CD4-positive, alpha-beta T cell treated with Interleukin-1 beta for 1 hour (primary cell): ENCODE results near the gene ZAR1.
"Not testable (repeated sequence)": the region's sequence is repeated elsewhere in the genome, so short reads cannot be mapped to it uniquely, and the experiment has no call there.

Experiments used
- DNase-seq, 2 donors: peaks; one replicate each; pipeline ENCODE4 v3.0.0-alpha.2; 2020 to 2022

Gene ZAR1, protein sequence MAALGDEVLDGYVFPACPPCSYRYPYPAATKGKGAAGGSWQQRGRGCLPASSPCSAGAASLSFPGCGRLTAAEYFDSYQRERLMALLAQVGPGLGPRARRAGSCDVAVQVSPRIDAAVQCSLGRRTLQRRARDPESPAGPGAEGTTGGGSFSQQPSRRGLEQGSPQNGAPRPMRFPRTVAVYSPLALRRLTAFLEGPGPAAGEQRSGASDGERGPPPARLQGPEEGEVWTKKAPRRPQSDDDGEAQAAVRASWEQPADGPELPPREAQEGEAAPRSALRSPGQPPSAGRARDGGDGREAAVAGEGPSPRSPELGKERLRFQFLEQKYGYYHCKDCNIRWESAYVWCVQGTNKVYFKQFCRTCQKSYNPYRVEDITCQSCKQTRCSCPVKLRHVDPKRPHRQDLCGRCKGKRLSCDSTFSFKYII

GRCh38 chr4:48490012-48490679 lies at the start of gene ZAR1:
ZAR1 (plus strand) TSS chr4:48490252; CDS start chr4:48490292, 40 bp downstream.
- DNase-seq: no peak

GRCh38 chr4:48440914-48441313 lies 49.1 kb upstream of the ZAR1 start:
- not testable (repeated sequence) for DNase-seq

- peak in 1 of 2 donors; percentile 18 for DNase-seq
These were observed 44.3 kb upstream of the ZAR1 start for GRCh38 chr4:48445704-48446103.

- no peak for DNase-seq
These were observed 43.4 kb upstream of the ZAR1 start for GRCh38 chr4:48446642-48447041.

DNA sequence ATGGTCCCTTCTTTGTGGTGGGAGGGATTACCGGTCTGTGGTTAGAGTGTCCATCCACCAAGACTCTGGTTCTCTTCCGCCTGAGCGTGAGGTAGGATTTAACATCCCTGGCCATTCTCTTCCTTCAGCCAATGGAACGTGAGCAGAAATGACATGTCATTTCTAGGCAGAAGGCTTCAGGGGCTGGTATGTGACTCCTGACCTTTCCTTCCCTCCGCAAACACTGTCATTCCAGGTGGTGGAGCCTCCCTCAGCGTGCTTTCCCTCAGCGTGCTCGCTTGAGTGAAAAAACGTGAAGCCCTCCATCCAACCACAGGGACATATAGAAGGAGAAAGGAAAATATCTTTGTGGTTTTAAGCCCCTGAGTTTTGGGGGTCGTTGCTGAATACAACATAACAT lies 40.9 kb upstream of the ZAR1 start:
- DNase-seq: no peak

GRCh38 chr4:48450740-48451139 lies 39.3 kb upstream of the ZAR1 start:
- no peak for DNase-seq

- DNase-seq: not testable (repeated sequence)
These were observed 38.4 kb upstream of the ZAR1 start for GRCh38 chr4:48451656-48452055.

DNA sequence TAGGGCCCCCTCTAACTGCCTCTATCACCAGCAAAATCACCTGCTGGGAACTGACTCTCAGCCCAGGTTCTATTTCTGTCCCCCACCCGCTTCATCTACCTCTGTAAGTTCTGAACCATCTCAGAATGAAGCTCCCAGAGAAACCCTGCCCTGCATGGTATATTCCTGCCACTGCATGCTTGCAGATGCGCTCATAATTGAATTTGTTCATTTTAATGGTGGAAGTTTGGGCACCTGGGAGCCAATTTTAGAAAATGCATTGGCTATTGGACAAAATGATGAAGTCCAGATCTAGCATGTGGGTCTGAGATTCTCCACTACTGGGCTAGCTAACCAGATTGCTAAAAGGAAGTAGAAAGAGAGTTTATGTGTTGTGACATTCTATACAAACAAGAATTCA lies 35.5 kb upstream of the ZAR1 start:
- DNase-seq: no peak

GRCh38 chr4:48461000-48461399 lies 29.1 kb upstream of the ZAR1 start:
- no peak for DNase-seq

GRCh38 chr4:48462363-48462762 lies 27.7 kb upstream of the ZAR1 start:
- no peak for DNase-seq

DNA sequence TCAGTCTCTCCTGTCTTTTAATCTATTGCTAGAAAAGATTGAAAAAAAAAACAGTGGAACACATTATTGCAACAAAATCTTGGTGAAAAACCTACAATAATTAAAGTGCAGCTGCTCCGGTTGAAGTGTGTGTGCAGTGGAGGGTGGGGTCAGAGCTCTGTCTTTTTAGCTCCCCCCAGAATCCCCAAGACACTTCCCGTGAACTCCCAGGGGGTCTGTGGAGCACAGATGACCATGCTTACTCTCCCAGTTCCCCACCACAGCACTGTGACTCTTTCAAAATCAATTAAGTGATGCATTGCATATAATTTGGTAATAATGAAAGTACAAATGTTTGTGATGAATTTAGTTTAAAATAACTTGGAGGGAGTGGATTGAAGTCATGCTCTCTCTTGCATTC lies 22.6 kb upstream of the ZAR1 start:
- no peak for DNase-seq

DNA sequence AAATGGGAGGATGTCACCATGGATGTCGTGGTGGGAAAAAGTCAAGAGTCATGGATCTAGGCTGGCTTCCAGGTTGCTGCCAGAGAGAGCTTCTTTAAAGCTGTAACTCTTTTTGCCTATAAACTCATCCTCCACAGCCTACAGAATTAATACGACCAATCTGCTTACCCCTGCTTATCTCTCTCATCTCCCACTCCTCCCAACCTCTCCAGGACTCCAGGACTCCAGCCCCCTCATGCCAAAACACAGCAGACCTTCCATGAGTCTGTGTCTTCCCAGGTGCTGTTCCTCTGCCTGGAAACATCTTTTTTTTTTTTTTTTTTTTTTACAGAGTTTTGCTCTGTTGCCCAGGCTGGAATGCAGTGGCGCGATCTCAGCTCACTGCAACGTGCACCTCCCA lies 22.2 kb upstream of the ZAR1 start:
- DNase-seq: no peak

GRCh38 chr4:48470137-48470536 lies 19.9 kb upstream of the ZAR1 start:
- DNase-seq: no peak

DNA sequence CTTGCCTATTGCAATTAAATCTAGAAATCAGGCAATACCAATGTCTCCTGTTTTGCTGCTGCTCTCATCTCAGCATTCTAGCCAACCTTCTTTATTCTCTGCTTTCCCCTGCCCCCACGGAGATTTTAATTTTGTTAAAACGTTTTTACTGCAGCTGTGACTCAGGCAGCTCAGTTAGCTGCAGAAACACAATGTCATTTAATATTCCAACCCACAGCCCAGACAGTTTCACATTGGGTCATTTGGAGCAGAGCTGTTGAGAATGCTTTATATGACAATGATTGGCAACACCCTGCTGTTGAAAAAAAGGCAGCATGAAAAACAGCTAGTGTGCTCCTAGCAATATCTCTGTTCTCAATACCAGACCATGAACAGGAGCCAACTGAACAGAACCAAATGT lies 19.5 kb upstream of the ZAR1 start:
- no peak for DNase-seq

DNA sequence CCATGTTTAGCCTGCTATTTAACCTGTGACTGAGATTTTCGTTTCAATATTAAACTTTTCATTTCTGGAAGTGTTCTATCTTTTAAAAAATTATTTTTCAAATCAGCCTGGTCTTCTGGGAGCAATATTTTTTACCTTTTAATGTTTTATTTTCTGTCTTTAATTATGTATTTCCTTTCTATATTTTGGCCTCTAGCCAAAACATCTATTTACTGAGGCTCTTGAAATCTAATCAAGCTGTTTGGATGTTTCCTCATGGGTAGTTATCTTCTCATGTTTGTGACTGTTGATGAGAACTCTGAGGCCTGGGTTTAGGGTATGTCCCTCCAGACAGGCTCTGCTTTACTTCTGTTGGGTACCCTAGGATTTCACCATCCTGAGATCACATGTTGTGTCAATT lies 17.3 kb upstream of the ZAR1 start:
- no peak for DNase-seq

DNA sequence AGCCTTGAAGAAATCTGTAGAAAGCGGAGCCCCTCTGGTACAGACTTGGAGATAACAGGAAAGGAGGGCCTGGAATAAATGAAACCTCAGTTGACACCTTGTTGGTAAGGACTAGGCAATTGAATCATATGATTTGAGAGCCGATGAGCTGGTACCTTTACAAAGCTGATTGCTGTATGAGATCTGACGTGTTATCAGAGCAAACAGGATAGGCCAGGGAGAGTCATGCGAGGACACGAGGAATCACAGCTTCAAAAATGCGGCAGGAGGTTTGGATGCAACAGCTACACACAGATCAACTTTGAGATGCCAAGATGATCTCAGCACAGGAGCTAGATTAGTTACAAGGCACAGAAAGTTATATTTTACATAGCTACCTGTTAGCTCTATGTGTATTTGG lies 14.3 kb upstream of the ZAR1 start:
- no peak for DNase-seq

DNA sequence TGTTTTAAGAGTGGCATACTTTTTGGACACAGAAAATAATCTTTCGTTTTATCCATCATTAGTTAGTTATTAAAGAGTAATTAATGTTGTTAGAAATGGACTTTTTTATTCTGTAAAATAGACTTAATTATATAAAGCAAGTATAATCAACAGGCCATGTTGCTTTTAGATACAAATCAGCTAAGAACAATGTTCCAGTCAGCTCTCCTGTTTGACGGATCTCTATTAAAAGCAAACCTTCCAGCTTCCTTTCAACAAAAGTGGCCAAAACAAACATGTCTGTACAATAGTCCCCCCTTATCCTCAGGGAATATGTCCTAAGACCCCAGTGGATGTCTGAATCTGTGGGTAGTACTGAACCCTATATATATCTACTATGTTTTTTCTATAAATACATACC lies 11.8 kb upstream of the ZAR1 start:
- no peak for DNase-seq

DNA sequence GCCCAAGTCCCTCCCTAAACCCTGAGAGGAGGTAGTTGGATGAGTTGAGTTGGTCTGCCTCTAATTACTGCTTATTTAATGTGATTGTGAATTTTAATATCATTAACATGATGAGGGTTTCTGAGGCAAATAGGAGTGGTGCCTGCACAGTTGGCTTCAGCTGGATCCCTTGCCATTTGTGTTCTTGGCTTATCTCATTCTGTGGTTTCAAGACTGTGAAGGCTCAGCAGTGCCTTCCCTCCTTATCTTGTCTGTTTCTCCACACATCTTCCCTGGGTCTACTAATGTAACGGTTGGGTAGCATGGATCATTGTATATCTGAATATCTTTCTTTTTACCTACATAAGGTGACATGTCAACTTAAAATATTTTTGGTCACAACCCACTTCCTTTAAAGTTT lies 8.5 kb upstream of the ZAR1 start:
- no peak for DNase-seq

DNA sequence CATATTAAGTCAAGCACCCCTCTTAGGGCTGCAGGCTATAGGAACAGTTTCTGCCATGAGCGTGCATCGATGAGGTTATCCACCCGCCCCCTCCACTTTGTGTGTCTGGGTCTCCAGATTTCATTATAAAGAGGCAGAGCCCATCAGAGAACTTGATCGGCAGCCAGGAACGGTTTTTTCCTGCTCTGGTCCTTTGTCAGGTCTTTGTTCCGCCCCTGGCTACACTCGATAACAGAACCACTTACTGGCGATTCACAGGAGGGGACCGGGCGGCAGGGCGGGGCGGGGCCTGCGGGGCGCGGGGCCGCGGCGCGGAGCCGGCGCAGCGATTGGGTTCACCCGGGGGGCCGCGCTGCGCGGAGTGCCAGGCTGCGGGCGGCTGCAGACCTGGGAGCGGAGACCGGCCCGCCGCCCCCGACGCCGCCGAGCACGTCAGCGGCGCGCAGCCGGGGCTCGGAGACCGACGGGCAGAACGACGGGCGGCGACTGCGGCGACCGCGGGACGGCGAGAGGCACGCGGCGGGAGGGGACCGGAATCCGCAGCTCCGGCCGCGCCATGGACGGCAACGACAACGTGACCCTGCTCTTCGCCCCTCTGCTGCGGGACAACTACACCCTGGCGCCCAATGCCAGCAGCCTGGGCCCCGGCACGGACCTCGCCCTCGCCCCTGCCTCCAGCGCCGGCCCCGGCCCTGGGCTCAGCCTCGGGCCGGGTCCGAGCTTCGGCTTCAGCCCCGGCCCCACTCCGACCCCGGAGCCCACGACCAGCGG lies 6.9 kb upstream of the ZAR1 start, which contains the start of gene SLC10A4:
Gene SLC10A4, plus strand, starts transcription at position 338 of the 771 bp plus-strand sequence. Its CDS starts 219 bp downstream, at position 557.
- DNase-seq: no peak

DNA sequence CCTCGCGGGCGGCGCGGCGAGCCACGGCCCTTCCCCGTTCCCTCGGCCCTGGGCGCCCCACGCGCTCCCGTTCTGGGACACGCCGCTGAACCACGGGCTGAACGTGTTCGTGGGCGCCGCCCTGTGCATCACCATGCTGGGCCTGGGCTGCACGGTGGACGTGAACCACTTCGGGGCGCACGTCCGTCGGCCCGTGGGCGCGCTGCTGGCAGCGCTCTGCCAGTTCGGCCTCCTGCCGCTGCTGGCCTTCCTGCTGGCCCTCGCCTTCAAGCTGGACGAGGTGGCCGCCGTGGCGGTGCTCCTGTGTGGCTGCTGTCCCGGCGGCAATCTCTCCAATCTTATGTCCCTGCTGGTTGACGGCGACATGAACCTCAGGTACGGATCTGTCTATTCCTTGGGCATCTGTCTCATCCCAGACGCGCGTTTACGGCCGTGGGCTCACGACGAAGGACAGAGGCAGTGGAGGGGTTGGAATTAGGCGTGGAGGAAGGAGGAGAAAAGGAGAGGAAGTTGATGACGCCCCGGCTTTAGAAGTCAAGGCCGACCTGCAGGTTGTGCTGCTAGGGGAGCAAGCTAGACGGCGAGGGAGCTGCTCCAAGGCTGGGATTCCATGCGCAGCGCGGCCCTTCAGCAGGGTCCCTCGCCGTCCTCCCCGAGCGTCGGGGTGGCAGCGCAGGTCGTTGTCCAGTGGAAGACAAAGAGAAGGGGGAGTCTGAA lies 6.1 kb upstream of the ZAR1 start:
- no peak for DNase-seq

- no peak for DNase-seq
These were observed 5.4 kb upstream of the ZAR1 start for GRCh38 chr4:48484494-48485168.

- no peak for DNase-seq
These were observed 405 bp upstream of the ZAR1 start for GRCh38 chr4:48489683-48490011.
